OCI-LY7 (cell line): Measurements from ENCODE around the gene RAB19. TPM values are rescaled to one million over a fixed set of nuclear protein-coding genes. Genes with fewer than 3 reads are reported as not detected.

Experiments used
- BruUV-seq: library from RNA; stranded (reverse); fragments of 400-500 nt; replicated peaks from 2 replicates; lab custom pipeline; 2021; lab: Mats Ljungman, UMichigan
- CTCF ChIA-PET: fragments of 300-600 bp; sonication (Branson Sonifier 250); formaldehyde crosslinking; loops from one replicate; lab custom pipeline; 2022; ENCODE audit warnings: antibody characterized with exemption; ENCODE audit not compliant: unreplicated experiment; lab: Charles Lee
- POLR2A ChIA-PET: fragments of 300-600 bp; sonication (Branson Sonifier 250); formaldehyde crosslinking; loops from one replicate; lab custom pipeline; 2022; ENCODE audit warnings: antibody characterized with exemption; lab: Charles Lee
- DNase-seq: peaks from one replicate; pipeline ENCODE4 v3.0.0-alpha.2; 2015; ENCODE audit warnings: low spot score
- H2AFZ ChIP-seq: fragments of 200-600 bp; sonication (generic), shearing (Covaris generic); 2 replicates; pipeline ENCODE4 v1.6.1; 2014; ENCODE audit warnings: mild to moderate bottlenecking, antibody characterized with exemption, low read length, moderate library complexity
- H3K27ac ChIP-seq: fragments of 200-600 bp; sonication (generic); 2 replicates; pipeline ENCODE4 v1.5.1; 2014; ENCODE audit warnings: mixed run types, low read depth, mild to moderate bottlenecking, moderate library complexity, low read length, inconsistent platforms; ENCODE audit not compliant: poor library complexity, severe bottlenecking
- H3K36me3 ChIP-seq: fragments of 200-600 bp; sonication (generic); 2 replicates; pipeline ENCODE4 v1.6.1; 2014; ENCODE audit warnings: mild to moderate bottlenecking, antibody characterized with exemption, low read length, moderate library complexity, mixed read lengths; ENCODE audit not compliant: insufficient read depth
- H3K4me1 ChIP-seq: fragments of 200-600 bp; sonication (generic); 2 replicates; pipeline ENCODE4 v1.5.1; 2014; ENCODE audit warnings: mild to moderate bottlenecking, low read length; ENCODE audit not compliant: insufficient read depth, poor library complexity, severe bottlenecking
- H3K4me2 ChIP-seq: fragments of 200-600 bp; sonication (generic); 2 replicates; pipeline ENCODE4 v1.6.1; 2014; ENCODE audit warnings: mild to moderate bottlenecking, low read length
- H3K4me3 ChIP-seq: fragments of 200-600 bp; sonication (generic); 2 replicates; pipeline ENCODE4 v1.5.1; 2014; ENCODE audit warnings: mild to moderate bottlenecking, low read depth, low read length; ENCODE audit not compliant: poor library complexity, severe bottlenecking
- H3K79me2 ChIP-seq: fragments of 200-600 bp; sonication (generic); 2 replicates; pipeline ENCODE4 v1.6.1; 2016; ENCODE audit warnings: low read depth, mild to moderate bottlenecking, low read length, moderate library complexity, mixed read lengths; ENCODE audit not compliant: insufficient read depth
- H3K9me2 ChIP-seq: fragments of 200-600 bp; sonication (generic); 2 replicates; pipeline ENCODE4 v1.6.1; 2016; ENCODE audit warnings: mild to moderate bottlenecking, low read length, mixed read lengths; ENCODE audit not compliant: insufficient read depth
- H3K9me3 ChIP-seq: fragments of 200-600 bp; sonication (generic); 2 replicates; pipeline ENCODE4 v1.6.1; 2014; ENCODE audit warnings: mild to moderate bottlenecking, mixed run types, low read length, mixed read lengths
- H4K20me1 ChIP-seq: fragments of 200-600 bp; sonication (generic); 2 replicates; pipeline ENCODE4 v1.6.1; 2014; ENCODE audit warnings: mild to moderate bottlenecking, antibody characterized with exemption, low read length, moderate library complexity, mixed read lengths; ENCODE audit not compliant: insufficient read depth
- EZH2phosphoT487 ChIP-seq: fragments of 200-600 bp; sonication (generic); IDR thresholded peaks from 2 replicates; pipeline ENCODE4 v1.6.1; 2018; ENCODE audit warnings: low read depth, borderline replicate concordance, mild to moderate bottlenecking, mixed run types, antibody characterized with exemption, low read length, moderate library complexity, mixed read lengths
- intact Hi-C: fragments of 100-400 bp; cut with micrococcal nuclease; formaldehyde crosslinking; loops from one replicate; pipeline ENCODE4 v1.10.0; 2022; ENCODE audit not compliant: unreplicated experiment
- total RNA-seq, 2 experiments: library from RNA; depleted of rRNA in 1 of 2; stranded (reverse); fragments of >200 nt in 1 of 2; shearing (Covaris generic) in 1 of 2; gene quantifications; 2 replicates each; pipeline ENCODE4 v1.2.3, GENCODE V29; 2014 to 2022
- TF ChIP-seq, protein P1 (sequence below): fragments of 200-600 bp; sonication (generic); conservative IDR thresholded peaks from 2 replicates; pipeline ENCODE4 v1.5.1; 2014; ENCODE audit warnings: mild to moderate bottlenecking, antibody characterized with exemption, low read length, moderate library complexity, mixed read lengths

RAB19 gene
- total RNA-seq, 2 experiments from 2014 or later: not detected

DNA sequence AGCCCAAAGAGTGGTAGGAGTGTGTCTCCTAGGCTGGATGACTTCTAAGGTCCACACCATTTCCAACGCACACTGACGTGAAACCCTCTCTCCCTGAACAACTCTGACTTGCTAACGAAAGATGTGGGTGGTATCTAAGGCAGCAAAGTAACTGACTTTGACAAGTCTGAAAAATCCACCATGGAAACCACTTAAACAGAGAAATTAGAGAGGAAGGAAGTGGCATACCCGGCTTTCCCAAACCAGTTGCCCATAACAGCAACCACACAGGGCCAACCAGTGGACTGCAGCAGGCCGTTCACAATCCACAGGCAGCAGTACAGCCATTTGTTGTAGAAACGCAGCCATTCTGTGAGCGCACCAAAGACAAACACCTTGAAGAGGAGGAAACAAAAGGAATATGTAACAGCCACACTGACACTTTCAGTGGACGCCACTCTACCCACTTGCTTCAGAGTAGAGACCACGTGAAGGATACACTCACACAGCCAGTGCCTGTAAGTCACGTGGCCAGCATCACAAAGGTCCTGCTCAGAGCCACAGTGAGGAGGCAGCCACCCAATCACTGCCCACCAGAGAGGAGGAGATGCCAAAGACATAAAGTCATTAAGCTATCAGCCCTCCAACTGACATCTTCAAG is 45.3 kb upstream of the RAB19 start:
- CTCF ChIA-PET: interaction anchor here (0.6 kb wide), 1 partner anchor 36 kb away, joined by 3 read pairs; no protein-coding TSS in a partner anchor
- intact Hi-C loops: no loop called here
- no peaks in the 10 kb centered on the region for H3K4me1 ChIP-seq
- H3K79me2 ChIP-seq: no peaks in the 10 kb centered on the region
- H3K9me3 ChIP-seq: no peaks in the 10 kb centered on the region
- no peak overlapping the region for H3K4me3 ChIP-seq
- H3K4me2 ChIP-seq: no peak overlapping the region
- no peaks in the 10 kb centered on the region for H4K20me1 ChIP-seq
- no TSS peak for BruUV-seq
- TF ChIP-seq, protein P1, sequence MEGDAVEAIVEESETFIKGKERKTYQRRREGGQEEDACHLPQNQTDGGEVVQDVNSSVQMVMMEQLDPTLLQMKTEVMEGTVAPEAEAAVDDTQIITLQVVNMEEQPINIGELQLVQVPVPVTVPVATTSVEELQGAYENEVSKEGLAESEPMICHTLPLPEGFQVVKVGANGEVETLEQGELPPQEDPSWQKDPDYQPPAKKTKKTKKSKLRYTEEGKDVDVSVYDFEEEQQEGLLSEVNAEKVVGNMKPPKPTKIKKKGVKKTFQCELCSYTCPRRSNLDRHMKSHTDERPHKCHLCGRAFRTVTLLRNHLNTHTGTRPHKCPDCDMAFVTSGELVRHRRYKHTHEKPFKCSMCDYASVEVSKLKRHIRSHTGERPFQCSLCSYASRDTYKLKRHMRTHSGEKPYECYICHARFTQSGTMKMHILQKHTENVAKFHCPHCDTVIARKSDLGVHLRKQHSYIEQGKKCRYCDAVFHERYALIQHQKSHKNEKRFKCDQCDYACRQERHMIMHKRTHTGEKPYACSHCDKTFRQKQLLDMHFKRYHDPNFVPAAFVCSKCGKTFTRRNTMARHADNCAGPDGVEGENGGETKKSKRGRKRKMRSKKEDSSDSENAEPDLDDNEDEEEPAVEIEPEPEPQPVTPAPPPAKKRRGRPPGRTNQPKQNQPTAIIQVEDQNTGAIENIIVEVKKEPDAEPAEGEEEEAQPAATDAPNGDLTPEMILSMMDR: no peak
- TF ChIP-seq EZH2phosphoT487: no peak
- no peak for DNase-seq
- H3K36me3 ChIP-seq: no peaks in the 10 kb centered on the region
- no peak overlapping the region for H2AFZ ChIP-seq
- POLR2A ChIA-PET: no interaction called here
- H3K9me2 ChIP-seq: no peaks in the 10 kb centered on the region
- no peak overlapping the region for H3K27ac ChIP-seq

DNA sequence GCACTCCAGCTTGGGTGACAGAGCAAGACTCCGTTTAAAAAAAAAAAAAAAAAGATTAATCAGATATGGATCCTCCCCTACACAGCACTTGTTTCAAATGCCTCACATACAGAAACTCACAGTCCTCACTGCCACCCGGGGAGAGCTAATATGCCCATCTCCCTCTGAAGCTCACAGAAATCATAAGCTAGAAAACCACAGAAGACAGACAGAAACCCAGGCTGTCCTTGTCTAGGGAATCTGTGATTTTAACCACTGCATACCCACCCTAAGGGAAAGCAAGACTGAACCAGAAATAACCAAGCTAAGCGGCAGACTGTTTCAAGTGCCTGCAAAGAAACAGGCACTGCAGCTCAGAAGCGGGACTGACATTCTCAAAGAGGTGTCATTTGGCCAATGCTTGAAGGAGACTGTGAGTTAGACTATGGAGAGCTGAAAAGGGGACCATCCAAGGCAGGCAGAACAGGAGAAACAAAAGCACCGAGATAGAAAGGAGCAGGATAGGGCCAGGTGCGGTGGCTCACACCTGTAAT is 43.1 kb upstream of the RAB19 start:
- TF ChIP-seq, protein P1: no peak
- TF ChIP-seq EZH2phosphoT487: no peak
- intact Hi-C loops: no loop called here
- Histone ChIP-seq H2AFZ (no peak overlapping the region), H4K20me1 (no peaks in the 10 kb centered on the region), H3K27ac (no peak overlapping the region), H3K4me3 (no peak overlapping the region), H3K9me2 (no peaks in the 10 kb centered on the region), H3K9me3 (no peaks in the 10 kb centered on the region), H3K4me1 (no peaks in the 10 kb centered on the region), H3K4me2 (no peak overlapping the region), H3K36me3 (no peaks in the 10 kb centered on the region), H3K79me2 (no peaks in the 10 kb centered on the region)
- POLR2A ChIA-PET: interaction anchor here (0.5 to 0.6 kb wide), 2 partner anchors 68 to 536 kb away, joined by 3 to 4 read pairs; no protein-coding TSS in a partner anchor
- no TSS peak for BruUV-seq
- no peak for DNase-seq
- CTCF ChIA-PET: no interaction called here

DNA sequence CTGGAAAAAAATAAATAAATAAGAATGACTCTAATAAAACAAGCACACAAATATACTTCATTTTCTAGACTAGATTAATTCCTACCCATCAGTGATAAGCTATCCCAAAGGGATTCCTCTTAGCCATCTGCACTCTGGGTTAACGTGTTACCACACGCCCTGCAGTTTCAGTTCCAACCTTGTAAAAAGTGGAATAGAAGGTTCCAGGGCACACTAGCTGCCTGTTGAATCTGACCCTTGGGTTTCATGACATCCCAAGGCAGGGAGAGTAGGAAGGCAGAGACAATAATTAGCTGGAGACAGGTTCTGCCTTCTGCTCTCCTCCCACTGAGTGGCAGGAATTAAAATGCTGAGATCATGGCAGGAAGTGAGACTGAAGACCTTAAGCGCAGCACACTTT is 39.0 kb upstream of the RAB19 start:
- Histone ChIP-seq H3K27ac (no peak overlapping the region), H3K4me2 (no peak overlapping the region), H4K20me1 (no peaks in the 10 kb centered on the region), H3K4me3 (no peak overlapping the region), H3K4me1 (no peaks in the 10 kb centered on the region), H3K79me2 (no peaks in the 10 kb centered on the region), H3K36me3 (no peaks in the 10 kb centered on the region), H3K9me3 (no peaks in the 10 kb centered on the region), H3K9me2 (no peaks in the 10 kb centered on the region), H2AFZ (no peak overlapping the region)
- ChIA-PET POLR2A (interaction anchor here (1.1 kb wide), 1 partner anchor 11 kb away, joined by 5 read pairs; no protein-coding TSS in a partner anchor), CTCF (interaction anchor here (0.5 kb wide), 1 partner anchor 29 kb away, joined by 3 read pairs; no protein-coding TSS in a partner anchor)
- BruUV-seq: no TSS peak
- no peak for DNase-seq
- intact Hi-C loops: no loop called here
- no peak for TF ChIP-seq EZH2phosphoT487
- TF ChIP-seq, protein P1: no peak
